ENCODE results near the gene POLD4. TPM values are rescaled to one million over a fixed set of nuclear protein-coding genes. Genes with fewer than 3 reads are reported as not detected.
A peak's percentile ranks its signal among the peaks of the same experiment; 100 is the strongest.

Gene POLD4
- total and polyA plus RNA-seq, 2 donors (not counting 1 experiment from before 2014, with no cell fraction given): 32.4 to 36.3 TPM

- TF ChIP-seq EZH2 (IDR thresholded peaks at IDR 0.05; ENCODE audit: low read length, missing control alignments) (no peak), CTCF (conservative IDR thresholded peaks at IDR 0.05 in 1 of 2, IDR thresholded peaks at IDR 0.05 in 1 of 2; ENCODE audit: low read depth in 1 of 2, low read length in 2 of 2) (no peak)
- Histone ChIP-seq H3K27me3 (ENCODE audit: control insufficient read depth, insufficient read depth, low read length) (no peaks in the 10 kb centered on the region), H3K79me2 (ENCODE audit: control insufficient read depth, insufficient read depth, low read length) (no peaks in the 10 kb centered on the region), H3K27ac (ENCODE audit: insufficient read depth, low read length) (no peak overlapping the region), H3K4me1 (ENCODE audit: control insufficient read depth, extremely low read depth, insufficient read depth, low read length) (peaks cover 15% of the 10 kb centered on the region), H3K9me3 (ENCODE audit: control insufficient read depth, insufficient read depth, low read depth, low read length) (no peaks in the 10 kb centered on the region), H4K20me1 (ENCODE audit: control insufficient read depth, extremely low read depth, insufficient read depth, low read length) (no peaks in the 10 kb centered on the region), H2AFZ (ENCODE audit: low read length) (no peak overlapping the region), H3K4me3 (replicated peaks in 1 of 4; ENCODE audit: control extremely low read depth in 1 of 4, insufficient read depth in 1 of 4, low read depth in 3 of 4, low read length in 4 of 4) (no peak overlapping the region), H3K9ac (ENCODE audit: insufficient read depth, low read length) (no peak overlapping the region), H3K4me2 (ENCODE audit: extremely low read depth, insufficient read depth, low read length) (peak overlapping the region; percentile 13), H3K36me3 (ENCODE audit: control insufficient read depth, insufficient read depth, low read length) (no peaks in the 10 kb centered on the region)
- peak; percentile 47 to 70 for DNase-seq (ENCODE audit: low read depth in 2 of 2)
Measured at GRCh38 chr11:67379061-67380058, 26.0 kb upstream of the POLD4 start.

DNA sequence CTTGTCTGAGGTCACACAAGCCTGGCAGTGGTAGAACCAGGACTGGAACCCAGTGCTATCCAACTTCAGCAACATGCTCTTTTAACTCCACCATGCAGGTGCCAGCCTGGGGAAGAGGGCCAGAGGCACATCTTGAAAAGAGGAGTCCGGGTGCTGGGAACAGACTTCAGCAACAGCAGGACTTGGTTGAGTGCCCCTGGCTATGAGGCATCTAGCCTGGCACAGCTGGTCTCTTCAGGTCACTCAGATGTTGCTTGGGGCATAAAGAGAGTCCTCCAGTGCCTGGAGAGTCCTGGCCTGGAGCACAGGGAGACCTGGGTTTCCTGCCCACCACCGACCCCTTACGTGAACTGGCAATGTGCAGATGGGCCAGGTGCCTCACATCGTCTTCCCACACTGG is 25.2 kb upstream of the POLD4 start:
- H3K27ac ChIP-seq (ENCODE audit: insufficient read depth, low read length): no peak overlapping the region
- H4K20me1 ChIP-seq (ENCODE audit: control insufficient read depth, extremely low read depth, insufficient read depth, low read length): no peaks in the 10 kb centered on the region

More for the DNA sequence above, 25.2 kb upstream of the POLD4 start:
- Histone ChIP-seq H3K27me3 (ENCODE audit: control insufficient read depth, insufficient read depth, low read length) (no peaks in the 10 kb centered on the region), H3K4me3 (replicated peaks in 1 of 4; ENCODE audit: control extremely low read depth in 1 of 4, insufficient read depth in 1 of 4, low read depth in 3 of 4, low read length in 4 of 4) (no peak overlapping the region), H3K79me2 (ENCODE audit: control insufficient read depth, insufficient read depth, low read length) (no peaks in the 10 kb centered on the region), H3K9ac (ENCODE audit: insufficient read depth, low read length) (no peak overlapping the region), H3K4me1 (ENCODE audit: control insufficient read depth, extremely low read depth, insufficient read depth, low read length) (peaks cover 20% of the 10 kb centered on the region), H3K4me2 (ENCODE audit: extremely low read depth, insufficient read depth, low read length) (no peak overlapping the region), H3K9me3 (ENCODE audit: control insufficient read depth, insufficient read depth, low read depth, low read length) (no peaks in the 10 kb centered on the region), H2AFZ (ENCODE audit: low read length) (no peak overlapping the region), H3K36me3 (ENCODE audit: control insufficient read depth, insufficient read depth, low read length) (no peaks in the 10 kb centered on the region)
- no peak for DNase-seq (ENCODE audit: low read depth in 2 of 2)
- TF ChIP-seq EZH2 (IDR thresholded peaks at IDR 0.05; ENCODE audit: low read length, missing control alignments) (no peak), CTCF (conservative IDR thresholded peaks at IDR 0.05 in 1 of 2, IDR thresholded peaks at IDR 0.05 in 1 of 2; ENCODE audit: low read depth in 1 of 2, low read length in 2 of 2) (no peak)
